CD1c-positive myeloid dendritic cell (primary cell): Measurements from ENCODE around the gene MESD.
A peak's percentile ranks its signal among the peaks of the same experiment; 100 is the strongest.

Source experiments
- DNase-seq: peaks from one replicate; pipeline ENCODE4 v3.0.0-alpha.2; 2016; ENCODE audit errors: extremely low spot score

The MESD gene

DNA sequence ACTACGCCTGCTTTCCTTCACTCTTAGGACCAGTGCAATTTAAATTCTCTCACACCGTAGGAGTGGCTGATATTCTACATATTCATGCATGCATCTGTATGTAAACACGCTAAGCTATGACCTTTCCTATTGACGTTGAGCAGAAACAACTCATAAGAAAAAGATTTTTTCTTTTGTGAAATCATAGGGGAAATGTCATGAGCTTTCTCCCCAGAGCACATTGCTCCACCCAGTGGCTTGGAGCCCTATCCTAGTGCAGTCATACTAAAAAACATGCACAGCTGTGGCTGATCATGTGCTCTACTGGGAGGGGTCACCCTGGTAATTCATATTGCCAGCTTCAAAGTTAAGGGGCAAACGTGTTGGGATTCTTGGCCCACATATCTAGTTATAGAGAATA is 1.8 kb upstream of the MESD start:
- peak; percentile 55 for DNase-seq

DNA sequence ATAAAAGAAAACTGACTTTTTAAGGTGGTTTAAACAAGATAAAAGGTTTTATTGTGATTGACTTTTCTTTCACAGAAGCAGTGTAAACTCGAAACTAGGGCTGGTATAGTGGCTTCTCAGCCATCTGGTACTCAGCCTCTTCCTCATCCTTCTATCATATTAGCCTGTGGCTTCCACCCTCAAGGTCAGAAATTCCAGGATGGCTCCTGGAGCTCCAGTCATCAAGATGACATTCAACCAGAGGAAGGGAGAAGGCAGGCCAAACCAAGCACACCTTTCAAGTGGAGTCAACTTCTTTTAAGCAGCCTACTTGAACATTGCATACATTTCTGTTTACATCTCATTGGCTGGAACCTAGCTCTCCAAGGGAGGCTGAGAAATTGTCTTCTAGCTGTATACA is 1.3 kb upstream of the MESD start:
- DNase-seq = no peak

DNA sequence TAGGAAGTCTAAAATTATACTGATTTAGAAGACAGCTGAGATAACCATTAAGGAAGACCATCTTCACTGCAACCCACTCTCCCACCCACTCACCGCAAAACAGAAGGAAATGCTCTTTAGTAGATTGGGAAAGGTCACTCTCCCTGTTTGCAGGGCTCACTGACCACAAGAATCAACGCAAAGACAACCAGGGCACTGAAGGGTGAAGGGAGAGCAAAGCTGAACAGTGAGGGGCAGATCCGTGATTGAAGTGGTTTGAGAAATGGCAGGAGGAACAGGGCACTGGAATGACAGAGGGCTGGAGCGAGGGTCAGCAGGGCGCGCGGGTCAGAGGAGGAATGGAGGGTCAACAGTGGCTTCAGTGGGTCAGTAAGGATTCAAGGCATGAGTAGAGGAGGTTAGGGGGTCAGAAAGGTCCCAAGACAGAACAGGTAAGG is 520 bp downstream of the MESD start:
- DNase-seq = peak; percentile 84

DNA sequence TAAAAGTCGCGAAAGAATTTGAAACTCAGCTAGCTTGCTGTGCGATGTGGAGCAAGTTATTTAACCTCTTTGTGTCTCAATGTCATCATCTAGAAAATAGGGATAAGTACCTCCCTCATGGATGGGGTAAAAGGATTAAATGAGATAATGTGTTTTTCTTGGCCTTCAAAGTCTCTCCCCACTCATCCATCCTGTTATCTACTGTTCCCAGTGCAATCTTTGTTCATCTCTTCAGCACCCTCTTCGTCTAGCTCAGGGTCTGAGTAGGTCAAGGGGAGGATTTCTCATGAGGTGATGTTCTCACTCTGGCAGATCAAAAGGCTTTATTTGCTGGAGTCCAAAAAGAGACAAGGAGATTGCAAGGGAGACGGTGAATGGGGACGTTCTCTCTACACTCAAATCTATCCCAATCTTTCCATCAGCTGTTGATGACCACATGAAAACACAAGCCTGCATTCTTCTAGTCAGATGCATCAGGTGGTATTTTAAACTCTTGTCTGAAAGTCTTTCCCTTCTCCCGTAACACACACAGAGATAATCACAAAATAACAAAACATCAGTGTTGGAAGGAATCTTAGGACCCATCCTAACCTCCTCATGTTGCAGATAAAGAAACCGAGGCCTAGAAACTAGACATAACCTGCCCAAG is 1.3 kb downstream of the MESD start:
- no peak for DNase-seq

DNA sequence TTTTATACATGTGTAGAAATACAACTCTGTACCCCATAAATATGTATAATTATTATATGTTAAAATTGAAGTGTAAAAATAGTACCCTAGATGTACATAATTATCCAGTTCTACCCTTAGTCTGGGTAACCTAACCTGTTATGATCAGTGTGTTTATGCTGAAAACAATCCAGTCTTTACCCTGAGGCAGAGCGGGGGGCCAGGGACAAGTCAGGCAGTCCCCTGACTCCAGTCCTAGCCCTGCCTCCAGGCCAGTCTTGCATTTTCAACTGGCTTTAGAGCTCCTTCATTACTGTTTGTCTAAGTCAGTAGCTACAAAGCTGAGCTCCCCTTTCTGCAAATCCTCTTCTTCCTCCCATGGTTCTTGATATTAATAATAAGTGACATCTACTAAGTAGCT is 3.1 kb downstream of the MESD start:
- no peak for DNase-seq

DNA sequence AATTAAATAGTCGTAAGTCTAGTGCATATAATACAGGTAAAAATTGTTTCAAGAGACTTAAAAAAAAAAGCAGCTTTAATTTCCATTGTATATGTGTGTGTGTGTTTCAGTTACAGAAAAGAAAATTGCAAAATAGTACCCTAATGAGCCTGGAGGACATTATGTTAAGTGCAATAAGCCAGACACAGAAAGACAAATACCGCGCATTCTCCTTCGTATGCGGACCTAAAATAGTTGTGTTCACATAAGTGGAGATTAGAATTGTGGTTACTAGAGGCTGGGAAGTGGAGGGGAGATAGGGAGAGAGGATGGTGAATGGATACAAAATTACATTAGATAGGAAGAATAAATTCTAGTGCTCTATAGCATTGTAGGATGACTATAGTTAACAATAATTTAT is 3.6 kb downstream of the MESD start:
- DNase-seq = no peak

DNA sequence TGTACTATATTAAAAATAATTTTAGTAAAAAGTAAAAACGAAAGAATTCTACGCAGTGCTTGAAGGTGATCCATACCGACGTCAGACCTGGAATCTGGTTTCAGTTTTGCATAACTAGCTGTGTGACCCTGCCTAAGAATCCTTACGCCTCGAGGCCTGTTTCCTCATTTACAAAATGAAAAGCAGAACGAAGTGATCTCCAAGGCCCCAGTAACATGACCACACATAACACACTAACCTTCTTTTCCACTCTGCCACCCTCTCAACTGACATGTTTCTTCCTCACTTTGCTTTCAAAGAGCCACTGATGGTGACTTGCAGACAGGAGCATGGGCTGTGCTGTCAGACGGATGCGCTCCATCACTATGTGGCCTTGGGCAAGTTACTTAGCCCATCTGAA is 4.8 kb downstream of the MESD start:
- peak; percentile 89 for DNase-seq

DNA sequence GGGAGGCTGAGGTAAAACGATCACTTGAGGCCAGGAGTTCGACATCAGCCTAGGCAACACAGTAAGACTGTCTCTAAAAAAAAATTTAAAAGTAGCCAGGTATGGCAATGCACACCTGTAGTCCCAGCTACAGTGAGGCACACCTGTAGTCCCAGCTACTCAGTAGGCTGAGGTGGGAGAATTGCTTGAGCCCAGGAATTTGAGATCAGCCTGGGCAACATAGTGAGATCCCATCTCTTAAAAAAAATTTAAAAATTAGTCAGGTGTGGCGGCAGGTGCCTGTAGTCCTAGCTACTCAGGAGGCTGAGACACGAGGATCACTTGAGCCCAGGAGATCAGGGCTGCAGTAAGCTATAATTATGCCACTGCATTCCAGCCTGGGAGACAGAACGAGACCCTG is 6.8 kb downstream of the MESD start:
- no peak for DNase-seq

DNA sequence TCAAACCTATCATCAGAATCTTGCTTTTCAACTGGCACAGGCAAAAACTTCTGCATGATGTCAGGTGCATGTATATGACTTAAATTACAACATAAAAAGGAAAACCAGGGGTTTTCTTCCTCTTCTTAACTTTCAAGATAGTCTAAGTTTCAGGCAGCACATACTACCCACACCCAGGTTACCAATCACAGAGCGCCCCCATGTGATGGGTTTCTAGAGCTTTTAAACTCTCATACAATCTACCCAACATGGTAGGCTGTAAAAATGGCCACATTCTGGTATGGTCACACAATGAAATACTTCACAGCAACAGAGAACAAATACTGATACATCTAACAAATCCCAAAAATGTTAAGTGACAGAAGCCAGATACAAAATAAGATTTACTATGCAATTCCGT is 7.4 kb downstream of the MESD start:
- DNase-seq = peak; percentile 31

DNA sequence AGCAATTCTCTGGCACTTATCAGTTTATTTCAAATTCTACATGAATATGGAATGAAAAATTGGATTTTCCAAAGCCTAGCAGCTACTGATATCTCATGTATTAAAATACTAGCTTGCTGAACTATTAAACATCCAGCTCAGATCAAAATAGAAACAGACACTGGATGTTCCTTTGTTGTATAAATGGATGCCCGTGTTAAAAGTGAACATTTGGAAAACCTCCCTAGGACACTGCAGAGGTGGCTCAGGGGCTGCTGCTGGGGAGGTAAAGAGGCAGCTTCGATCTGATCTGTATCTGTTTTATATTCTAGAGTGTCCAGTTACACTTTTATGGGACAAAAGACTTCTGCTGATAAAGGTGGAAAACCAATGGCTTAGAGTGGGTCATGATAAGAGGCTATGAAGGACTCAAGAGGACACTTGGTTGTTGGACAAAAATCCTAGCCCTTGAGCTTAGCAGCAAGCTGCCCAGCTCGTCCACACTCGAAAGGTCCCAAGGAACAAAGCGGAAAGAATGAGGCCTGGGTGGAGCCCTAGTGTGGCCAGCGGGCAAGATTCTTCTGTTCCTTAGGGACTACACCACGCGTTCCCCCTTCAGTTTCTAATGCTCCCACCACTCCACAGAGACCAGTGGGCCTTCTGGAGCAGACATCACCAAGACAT is 9.9 kb downstream of the MESD start:
- DNase-seq = no peak

DNA sequence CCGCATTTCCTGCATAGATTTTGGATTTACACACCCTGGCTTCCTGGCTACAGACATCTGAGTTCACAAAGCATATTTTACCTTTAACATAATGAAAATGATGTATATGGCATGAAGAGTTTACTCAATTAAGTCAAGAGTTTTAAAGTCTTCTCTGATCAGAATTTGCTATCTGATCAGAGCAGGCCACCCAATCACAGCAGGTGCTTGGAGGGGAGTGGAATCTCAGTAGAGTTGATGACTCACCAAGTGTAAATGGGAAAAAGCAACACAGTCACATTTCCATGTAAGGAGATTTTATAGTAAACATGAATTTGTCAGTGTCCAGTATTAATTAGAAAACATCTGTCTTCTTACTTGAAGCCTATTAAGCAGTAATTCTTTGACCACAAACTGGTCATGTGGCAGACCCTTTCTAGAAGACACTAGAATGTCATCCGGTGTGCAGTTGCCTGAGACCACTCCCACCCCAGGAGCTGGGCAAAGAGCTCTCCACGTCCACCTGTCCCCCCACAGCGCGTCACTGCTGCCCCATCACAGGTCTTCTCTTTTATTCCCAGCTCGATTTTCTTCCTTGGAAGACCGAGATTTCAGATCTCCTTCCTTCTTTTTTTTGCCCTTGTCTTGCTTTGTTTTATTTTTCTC is 10.8 kb downstream of the MESD start:
- DNase-seq = no peak

DNA sequence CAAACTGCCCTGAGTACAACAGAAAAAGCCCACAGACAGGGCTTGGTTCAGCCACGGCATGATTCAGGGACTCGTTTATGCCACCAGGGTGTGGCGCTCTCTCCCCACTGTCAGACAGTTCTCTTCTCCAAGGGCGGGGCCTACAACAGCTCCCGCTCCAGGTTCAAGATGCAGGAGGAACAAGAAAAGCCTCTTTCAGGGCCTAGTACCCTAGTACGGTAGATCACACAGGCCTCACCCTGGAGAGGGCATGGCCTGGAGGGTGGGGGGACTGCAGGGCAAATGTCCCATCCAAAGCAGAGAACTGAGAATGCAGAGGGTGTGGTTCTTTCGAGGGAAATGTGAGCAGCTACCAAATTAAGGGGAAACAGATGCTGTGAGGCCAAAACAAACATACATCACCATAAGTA is 12.0 kb downstream of the MESD start:
- peak; percentile 77 for DNase-seq

DNA sequence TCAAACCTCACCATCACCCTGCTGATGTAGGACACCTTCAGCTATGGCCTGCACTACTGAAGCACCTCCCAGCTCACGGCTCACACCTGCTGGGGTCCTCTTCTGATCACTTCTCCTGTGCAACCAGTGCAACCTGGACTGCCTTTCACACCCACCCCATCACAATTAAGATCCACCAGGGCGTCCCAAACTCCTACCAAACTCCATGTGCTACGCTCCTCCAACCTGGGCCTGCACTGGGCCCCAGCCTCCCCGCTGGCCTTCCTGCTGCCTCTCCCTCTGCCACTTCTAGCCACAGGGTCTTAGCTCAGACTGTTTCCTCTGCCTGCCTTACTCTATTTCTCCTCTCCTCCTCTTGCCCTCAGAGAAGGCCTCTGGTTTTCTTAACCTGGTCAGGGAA is 12.8 kb downstream of the MESD start:
- DNase-seq = no peak

DNA sequence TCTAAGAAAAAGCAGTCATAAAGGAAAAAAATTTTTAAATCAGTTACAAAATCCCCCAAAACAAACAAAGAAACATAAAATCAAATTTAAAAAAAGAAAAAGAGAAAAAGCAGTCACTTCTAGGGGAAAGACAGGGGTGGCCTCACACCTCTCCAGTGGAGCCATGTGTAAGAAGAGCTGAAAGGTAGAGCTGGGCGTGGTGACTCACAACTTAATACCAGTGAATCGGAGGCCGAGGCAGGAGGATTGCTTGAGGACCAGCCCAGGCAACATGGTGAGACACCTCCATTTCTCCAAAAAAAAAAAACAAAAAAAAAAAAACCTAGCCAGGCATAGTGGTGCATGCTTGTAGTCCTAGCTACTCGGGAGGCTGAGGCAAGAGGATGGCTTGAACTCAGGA is 14.7 kb downstream of the MESD start:
- DNase-seq = no peak

DNA sequence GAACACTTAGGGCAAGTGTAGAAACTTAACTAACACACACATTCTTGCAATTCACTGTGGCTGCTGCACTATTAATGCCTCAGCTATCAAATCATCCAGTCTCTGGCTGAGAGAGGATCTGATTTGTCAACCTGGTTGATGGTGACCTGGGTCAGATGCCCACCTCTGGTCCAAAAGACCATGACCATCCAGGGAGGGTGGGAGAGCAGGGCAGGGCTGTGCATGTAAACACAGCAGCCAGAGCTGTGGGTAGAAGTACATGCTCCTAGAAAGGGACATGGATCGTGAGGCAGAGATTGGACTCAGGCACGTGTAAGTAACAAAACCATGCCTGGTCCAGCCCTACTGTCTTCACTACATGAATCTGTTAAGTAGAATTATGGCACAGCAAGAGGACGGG is 17.3 kb downstream of the MESD start:
- DNase-seq = no peak

DNA sequence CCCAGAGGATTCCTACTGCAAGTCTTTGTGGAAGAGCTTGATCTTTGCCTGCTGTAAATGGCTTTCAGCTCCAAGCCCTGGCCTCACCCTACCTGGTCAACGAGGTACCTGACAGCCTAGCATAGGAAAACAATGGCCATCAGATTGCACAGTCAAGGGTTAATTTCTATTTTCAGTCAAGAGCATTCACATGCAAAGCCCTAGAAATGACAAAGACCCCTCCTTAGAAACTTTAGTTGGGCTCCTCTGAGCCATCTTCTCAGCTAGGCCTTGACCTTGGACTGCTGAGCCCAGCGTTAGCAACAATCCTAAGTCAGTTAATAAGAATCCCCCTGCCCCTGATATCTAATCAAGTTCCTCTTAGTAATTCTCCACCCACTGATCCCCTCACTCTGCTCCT is 18.5 kb downstream of the MESD start:
- DNase-seq = no peak

DNA sequence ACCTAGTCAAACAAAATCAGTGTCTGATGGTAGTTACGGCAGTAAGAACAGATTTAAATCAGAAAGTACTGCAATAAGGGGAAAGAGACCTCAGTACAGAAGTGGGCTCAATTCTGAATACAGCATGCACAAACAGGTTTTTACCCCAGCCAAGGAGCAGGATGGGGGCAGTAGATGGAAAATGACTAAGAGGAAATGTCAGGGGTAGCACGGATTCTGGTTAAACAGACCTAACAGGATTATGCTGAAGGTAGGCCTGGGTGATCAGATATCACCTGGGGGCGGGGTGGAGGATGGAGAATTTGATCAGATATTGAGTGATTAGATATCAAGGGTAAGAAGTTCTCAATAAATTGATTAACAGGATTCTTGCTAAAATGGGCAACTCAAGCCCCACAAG is 19.0 kb downstream of the MESD start:
- no peak for DNase-seq

DNA sequence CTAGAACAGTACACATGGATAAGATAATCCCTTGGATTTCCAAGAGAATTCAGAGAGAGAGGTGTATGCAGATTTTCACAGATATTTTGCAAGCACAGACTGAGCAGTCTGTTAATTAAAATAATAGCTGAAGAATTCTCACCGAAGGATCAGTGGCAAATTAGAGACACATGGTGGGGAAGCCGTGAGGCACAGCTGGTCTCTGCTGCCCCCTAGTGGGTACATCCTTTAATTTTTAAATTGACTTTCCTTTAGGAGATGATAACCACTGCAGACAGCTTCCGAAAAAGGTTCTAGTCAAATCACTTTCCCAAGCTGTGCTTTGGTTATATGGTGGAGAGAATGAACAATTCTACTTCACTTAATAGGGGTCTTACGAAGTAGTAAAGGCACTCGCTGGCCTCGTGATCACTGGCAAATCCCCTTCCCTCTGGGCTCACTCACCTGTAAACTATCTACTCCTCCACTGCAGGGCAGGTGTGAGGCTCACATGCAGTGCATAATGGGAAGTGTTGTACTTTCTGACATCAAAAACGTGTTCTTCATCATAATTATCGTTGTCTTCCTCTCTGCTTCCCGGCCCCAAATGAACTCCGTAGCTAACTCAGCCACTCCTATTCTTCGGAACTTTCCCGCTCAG is 19.5 kb downstream of the MESD start:
- peak; percentile 71 for DNase-seq

DNA sequence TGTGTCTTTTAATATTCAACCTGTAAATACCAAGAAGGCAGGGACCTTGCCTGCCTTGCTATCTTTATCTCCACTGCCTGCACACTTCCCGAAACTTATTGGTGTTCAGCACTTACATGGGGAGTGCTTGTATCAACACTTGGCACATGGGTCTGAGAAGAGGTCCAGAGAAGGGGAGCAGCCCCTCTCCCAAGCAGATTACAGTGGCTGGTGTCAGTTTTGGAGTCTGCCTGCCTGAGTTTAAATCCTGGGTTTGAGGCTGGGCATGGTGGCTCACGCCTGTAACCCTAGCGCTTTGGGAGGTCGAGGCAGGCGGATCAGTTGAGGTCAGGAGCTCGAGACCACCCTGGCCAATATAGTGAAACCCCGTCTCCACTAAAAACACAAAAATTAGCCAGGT is 20.3 kb downstream of the MESD start:
- no peak for DNase-seq

DNA sequence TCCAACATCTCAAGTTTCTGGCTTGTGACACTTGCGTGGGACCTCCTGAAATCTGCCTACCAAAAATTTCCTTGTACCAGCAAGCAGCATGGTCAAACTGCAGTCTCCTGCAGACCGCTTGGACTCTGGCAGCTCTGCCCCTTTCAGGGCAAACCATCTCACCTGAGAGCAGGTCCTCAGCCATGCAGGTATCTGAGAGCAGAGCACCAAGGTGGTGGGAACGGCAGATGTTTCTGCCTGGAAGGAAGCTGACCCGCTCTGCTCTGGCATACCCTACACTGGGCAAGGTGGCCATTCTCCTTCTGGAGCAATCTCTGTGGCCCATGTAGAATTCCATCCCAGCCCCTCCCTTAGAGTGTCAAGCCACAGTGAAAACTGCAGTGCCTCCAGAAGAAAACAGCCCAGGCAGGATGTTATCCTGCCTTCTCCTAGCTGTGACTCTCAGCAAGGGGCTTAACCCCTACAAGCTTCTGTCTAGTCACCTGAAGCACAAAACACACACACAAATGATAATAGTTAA is 21.6 kb downstream of the MESD start:
- no peak for DNase-seq

DNA sequence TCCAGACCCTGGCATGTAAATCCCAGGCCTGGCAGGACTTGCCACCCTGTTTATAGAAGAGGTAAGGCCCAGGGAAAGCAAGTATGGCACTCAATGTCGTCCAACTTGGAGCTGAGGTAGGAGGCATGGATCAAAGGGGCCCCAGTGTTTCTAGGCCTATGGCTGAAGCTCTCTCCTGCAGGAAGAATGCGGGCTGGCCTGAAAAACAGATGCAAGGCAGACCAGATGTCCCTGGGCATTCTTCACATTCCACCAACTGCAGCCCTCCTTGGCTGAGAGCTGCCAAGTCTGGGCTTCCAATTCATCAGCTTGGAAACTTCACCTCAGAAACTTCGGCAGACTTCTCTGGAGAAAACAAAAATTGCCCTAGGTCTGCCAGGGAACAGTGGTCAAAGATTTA is 22.2 kb downstream of the MESD start:
- DNase-seq = no peak

DNA sequence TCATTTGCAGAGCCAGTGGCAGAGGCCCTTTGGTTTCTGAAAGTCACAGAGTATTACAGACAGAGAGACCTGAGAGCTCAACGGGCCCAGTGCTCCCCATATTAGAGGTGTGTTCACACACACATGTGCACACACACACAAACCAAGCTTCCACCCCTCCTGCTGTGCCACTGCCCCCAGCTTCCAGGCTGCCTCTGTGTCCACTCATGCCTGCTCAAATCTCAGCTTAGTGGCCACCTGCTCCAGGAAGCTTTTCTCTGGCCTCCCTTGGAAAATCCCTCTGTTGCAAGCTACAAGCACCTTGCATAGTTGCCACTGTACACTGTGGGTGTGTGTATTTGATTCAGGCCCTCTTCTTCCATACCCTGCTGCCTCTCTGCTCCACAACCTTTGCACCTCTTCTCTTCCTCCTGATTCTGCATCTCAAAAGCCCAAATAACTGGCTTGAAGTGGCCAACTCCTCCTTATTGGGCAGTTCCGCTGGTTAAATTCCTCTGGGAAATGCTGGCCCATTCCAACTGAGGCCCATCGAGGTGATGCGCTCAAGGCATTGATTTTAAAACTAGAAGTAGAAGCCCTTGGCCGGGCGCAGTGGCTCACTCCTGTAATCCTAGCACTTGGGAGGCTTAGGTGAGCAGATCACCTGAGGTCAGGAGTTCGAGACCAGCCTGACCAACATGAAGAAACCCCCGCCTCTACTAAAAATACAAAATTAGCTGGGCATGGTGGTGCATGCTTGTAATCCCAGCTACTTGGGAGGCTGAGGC is 23.0 kb downstream of the MESD start:
- DNase-seq = no peak
